HG03025 (cell line): ENCODE results near the gene IFNL1.
"Not testable (repeated sequence)": the region's sequence is repeated elsewhere in the genome, so short reads cannot be mapped to it uniquely, and the experiment has no call there.

Source experiments
- ATAC-seq: cut with Tn5 transposase; IDR thresholded peaks from one replicate; pipeline ENCODE4 v1.9.1; 2021; ENCODE audit warnings: mild to moderate bottlenecking, moderate library complexity; ENCODE audit not compliant: unreplicated experiment, low FRiP score

IFNL1 gene

DNA sequence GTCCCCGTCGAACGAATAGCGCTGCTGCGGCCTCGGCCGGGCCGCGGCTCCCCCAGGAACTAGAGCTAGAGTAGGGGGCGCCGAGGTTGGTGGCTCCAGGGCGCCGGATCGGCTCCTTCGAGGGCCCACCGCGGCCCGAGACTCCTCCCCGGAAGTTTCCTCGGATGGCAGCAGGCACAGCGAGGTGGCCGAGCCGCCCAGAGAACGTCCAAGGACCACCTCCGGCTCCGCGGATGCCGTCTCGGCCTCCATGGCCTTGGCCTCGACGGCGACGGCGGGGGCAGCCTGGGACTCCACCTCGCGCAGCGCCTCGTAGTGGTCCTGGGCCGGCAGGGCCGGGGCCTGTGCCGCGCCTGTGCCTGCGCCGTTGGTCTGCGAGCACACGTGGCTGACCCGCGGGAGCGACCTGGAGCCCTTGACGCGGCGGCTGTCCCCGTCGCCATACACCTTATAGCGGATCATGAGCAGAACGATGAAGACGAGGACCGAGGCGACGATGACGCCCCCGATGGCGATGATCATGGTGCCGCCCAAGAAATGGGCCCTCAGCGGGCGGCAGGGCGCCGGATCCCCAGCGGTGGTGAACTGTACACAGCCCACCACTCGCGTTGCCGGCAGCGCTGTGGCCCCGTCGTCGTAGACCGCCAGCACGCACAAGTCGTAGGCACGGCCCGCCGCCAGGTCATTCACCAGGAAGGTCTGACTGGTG is 11.8 kb downstream of the IFNL1 start:
- ATAC-seq: no peak

DNA sequence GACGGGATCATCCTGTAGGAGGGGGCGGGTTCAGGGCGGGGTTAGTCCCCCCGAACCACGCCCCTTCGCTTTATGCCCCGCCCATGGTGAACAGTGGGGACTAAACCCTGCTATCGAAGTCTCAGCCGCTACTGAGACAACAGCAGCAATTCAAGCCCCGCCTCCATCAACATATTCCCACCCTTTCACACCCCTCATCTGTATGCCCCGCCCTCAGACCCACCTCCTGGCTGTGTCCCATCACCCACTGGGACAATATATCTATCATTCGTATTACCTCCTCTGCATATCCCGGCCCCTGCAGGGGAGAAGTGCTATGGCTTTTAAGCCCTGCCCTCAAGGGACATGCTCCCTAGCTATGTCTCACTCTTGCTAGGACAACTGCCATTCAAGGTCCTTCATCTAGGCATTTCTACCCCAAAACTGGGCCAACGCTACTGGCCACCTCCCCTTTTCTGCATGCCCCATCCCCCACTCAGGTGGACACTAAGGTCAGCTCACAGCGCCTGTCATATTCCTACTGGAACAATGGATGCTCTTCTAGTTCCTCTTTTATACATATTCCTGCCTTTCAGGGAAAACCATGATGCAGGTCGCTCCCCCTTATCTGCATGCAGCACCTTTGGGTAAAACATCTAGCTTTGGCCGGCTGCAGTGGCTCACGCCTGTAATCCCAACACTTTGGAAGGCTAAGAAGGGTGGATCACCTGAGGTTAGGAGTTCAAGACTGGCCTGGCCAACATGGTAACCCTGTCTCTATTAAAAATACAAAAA is 12.5 kb downstream of the IFNL1 start:
- ATAC-seq: no peak

DNA sequence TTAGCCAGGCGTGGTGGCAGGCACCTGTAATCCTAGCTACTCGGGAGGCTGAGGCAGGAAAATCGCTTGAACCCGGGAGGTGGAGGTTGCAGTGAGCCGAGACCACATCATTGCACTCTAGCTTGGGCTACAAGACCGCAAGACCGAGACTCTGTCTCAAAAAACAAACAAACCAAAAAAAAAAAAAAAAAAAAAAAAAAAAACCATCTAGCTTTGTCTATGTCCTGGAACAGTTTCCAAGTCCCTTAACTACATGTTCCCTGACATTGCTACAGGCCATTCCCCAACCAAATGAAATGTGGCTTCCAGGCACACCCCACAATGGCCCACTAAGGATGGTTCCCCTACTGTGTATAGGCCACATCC is 13.1 kb downstream of the IFNL1 start:
- not testable (repeated sequence) for ATAC-seq

DNA sequence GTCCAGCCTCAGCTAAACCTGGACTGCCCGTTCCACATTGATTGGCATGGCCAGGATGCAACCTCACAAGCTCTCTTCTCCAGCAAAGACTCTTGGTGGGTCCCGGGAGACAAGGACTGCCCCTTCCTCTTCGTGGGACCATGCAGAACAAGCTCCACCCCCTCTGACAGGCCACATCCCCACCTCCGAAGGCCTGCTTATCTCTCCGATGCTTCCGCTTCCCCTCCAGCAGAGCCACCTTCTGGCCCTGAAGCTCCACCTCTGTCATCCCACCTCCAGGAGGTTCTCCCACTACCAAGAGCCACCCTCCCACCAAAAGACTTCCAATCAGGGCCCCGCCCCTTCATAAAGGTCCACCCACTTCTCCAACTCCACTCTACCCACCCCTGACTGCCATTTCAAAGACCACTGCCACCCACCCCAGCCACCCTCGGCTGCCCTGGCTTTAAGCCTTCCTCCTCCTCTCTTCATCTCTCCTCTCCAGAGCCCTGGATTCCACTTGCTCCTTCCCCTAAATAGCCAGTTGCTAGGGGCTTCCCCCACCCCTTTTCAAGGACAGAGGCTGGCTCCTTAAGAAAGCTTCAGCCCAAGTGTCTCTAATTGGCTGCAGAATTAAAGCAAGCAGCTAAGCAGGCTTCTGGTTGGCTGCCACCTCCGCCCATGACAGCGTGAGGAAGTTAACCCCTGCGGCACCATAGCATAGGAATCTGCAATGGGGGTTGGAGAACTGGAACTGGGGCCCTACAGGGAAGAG is 14.5 kb downstream of the IFNL1 start:
- ATAC-seq: no peak

DNA sequence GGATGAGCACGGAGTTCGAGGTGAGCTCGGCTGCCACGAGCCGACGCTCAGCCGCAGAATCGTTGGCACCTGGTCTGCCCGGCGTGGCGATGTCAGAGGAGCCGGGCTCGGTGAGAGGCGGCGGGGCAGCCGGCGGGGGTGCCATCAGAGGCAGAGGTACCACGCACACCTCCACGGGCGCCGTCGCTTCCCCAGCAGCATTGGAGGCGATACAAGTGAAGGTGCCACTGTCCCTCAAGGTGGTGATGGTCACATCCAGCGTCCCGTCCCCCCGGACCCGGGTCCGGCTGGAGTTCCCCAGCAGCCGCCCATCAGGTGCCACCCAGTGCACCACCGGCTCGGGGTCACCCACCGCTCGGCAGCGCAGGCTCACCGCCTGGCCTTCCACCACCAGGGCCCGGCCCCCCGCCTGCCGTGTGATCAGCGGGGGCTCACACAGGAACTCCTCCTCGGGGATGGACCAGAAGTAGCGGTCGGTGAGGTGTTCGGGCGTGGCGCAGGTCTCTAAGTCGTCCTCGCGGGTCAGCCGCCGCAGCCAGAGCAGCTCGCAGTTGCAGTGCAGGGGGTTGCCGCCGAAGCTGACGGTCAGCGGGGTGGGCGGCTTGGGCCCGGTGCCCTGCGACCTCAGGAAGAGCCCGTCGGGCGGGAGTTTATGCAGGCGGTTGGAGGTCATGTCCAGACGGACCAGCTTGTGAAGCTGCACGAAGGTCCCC is 18.0 kb downstream of the IFNL1 start:
- ATAC-seq: no peak

DNA sequence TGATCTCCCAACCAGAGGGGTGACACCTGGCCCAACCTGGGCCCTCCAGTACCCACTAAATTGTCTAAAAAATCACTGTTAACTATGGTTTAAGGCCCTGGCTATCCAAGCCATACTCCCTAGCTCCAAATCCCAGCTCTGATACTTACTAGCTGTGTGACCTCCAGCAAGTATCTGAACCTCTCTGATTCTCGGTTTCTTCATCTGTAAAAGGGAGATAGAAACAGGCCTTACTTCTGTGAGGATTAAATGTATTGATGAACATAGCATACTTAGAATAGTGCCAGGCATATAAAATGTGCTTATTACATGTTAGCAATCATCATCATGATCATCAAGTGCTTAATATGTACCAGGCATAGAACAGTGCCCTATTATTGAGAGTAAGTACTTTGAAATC is 19.7 kb downstream of the IFNL1 start:
- no peak for ATAC-seq

DNA sequence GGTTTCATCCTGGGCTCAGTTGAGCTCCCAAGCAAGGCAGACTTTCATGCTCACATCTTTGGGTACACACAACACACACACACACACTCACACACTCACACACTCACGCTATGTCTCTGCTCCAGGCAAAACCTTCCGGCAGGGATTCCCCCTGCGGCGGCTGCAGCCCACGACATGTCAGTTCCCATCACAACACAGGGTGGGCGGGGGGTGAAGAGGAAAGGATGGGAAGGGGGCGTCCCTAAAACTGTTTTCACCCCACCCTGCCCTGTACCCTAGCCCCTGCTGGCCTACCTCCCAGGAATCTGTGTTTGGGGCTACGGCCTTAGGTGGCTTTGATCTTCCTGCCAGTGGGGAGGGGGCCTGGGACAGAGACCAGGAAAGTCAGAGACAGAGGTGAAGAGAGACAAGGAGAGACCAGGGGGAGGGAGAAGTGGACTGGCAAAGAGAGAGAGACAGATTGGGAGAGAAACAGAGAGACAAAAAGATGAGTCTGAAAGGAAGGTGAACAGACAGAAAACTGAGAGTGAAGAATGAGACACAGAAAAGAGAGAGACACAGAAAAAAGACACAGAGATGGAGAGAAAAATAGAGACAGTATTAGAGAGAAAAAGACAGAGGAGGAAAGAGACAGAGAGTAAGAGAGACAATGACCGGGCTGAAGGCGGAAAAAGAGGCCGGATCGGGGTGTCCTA is 20.6 kb downstream of the IFNL1 start:
- ATAC-seq: no peak

DNA sequence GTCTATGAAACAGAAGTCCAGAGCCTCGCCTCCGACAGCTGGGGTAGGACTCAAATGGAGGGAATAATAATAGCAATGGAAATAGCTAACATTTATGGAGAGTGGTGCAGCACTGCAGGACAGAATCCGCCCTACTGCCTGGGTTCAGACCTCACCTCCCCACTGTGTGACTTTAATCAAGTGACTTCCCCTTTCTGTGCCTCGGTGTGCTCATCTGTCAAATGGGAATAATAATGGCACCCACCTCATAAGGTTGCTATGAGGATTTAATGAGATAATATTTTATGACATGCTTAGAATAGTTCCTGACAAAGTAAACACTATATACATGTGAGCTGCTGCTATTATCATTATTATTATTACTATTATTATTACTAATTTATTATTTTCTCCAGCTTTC is 21.3 kb downstream of the IFNL1 start:
- ATAC-seq: no peak

DNA sequence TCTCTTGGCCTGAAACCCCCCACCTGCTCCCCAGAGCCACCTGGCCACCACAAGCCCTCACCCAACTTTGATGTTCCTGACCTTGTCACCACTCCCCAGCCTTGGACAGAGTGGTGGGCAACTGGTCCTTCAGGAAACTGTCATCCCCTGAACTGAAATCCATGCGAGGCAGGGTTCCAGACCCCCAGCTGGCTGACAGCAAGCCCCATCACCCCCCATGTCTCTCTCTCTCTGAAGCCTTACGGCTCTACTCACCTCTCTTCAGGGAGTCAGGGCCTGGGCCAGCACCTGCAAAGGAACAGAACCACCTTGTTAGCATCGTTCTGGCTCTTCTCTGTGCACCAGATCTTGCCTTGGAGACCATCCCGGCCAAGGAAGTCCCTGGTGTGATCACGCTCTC is 21.9 kb downstream of the IFNL1 start:
- ATAC-seq: no peak

DNA sequence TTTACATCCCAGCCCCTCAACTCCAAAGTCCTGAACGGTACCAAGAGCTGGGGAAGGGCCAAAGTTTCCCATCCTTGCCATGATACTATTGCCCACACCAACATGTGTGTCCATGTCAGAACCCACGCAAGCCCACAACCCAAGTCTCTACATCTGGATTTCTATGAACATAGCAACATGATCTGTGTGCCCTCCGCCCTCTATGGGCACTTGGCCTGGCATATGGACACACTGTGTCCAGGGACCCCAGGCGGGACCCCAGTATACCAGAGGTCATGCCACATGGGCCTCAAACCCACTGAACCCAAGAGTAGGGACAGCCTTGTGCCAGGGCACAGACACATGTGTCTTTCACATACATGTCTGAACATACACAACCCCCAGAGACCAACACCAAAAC is 22.5 kb downstream of the IFNL1 start:
- no peak for ATAC-seq

DNA sequence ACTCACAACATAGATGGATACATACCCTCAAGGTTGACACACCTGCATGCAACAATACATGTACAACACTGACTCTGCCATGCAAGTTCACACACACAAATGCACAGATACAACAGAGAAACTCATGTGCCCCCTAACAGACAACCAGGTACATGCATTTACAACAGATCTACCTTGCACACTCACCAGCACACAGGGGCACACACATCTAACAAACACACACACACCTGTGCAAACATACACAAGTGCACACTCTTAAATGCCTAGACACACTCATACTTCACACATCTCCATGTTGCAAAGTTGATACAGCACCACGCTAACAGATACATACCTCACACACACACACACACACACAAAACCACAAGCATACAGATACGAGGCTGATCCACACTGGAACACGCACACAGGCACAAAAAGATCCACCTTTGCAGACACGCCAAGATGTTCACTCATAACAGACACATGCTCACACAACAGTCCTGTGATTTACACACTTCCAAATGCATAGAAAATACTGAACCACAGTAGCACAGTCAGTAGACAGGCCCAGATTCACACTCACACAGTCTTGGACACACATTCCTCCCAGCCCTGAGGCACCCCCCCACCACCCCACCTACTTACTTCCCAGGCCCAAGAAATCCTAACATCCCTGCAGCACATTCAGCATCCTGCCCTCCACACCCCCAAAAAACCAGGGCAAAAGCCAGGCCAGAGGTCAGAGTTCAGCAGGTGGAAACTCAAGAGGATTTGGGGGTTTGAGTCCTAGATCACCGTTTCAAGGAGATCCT is 23.1 kb downstream of the IFNL1 start:
- no peak for ATAC-seq

DNA sequence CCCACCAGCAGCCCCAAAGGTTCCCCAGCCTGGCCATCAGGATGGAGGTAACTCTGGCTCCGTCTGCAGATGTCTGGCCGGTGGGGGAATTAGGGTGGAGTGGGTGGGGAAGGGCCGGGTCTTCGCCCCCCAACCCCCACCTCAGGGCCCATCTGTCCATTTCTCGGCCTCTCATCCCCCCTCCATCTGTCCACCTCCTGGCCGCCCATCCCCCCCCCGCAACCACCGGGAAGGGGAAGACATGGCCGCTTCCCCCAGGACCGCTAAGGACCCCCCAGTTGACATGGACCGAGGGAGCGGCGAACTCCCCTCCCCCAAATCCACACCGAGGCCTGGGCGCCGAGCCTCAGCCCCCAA is 23.7 kb downstream of the IFNL1 start:
- no peak for ATAC-seq

DNA sequence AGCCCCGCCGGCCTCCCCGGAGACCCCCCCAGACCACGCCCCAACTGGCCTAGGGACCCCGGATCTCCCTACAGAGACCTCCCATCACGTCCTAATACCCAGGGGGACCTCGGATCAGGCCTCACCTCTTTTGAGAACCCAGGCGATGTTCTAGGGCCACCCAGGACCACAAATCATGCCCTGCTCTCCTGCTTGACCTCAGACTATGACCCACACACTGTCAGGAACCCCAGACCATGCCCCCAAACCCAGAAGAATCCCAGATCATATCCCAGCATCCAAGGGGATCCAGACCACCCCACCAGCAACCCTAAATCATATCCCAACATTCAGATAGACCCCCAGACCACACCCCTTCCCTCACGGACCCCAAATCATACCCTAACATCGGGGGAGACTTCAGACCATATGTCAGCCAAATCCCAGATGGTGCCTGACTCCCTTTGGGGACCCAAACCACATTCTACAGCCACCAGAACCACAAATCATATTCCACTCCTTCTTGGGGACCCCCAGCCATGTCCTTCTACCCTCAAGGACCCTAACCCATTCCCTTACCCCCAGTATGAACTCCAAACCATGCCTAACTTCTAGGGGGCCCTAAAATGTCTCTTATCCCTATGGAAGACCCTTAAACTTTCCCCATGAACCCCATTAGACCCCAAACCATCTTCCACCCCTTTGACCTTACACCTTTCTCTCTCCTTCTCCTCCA is 25.1 kb downstream of the IFNL1 start:
- ATAC-seq: no peak

DNA sequence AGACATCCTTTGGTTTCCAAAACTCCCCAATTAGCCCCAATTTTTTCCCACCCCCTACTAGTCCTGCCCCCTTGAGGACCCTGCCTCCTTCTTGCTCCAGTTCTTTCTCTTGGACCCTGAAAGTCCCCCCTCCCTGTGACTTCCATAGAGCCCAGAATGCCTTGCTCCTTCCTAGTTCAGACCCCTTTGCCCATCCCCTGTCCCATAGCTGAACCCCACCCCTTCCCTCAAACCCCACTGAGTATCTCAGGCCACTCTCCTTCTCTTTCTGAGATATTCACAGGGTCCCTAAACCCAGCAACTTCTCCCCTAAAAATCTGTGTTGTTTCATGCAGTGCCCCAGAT is 25.6 kb downstream of the IFNL1 start:
- ATAC-seq: no peak

DNA sequence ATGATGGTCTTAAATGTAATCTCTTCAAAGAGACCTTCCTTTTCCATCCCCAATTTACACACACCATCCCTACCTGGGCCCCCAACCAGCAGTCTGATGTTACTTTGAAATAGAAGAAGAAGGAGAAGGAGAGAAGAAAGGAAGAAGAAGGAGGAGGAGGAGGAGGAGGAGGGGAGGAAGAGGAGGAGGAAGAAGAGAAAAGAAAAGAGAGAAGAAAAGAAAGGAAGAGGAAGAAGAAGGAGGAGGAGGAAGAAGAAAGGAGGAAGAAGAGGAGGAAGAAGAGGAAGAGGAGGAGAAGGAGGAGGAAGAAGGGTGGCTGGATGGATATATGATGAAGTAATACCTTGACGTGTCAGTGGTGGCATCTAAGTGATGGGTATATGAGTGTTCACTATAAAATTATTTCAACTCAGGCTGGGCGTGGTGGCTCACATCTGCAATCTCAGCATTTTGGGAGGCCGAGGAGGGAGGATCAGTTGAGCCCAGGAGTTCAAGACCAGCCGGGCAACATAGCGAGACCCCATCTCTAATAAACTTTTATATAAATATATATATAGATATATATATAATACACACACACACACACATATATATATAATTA is 28.1 kb downstream of the IFNL1 start:
- ATAC-seq: no peak

DNA sequence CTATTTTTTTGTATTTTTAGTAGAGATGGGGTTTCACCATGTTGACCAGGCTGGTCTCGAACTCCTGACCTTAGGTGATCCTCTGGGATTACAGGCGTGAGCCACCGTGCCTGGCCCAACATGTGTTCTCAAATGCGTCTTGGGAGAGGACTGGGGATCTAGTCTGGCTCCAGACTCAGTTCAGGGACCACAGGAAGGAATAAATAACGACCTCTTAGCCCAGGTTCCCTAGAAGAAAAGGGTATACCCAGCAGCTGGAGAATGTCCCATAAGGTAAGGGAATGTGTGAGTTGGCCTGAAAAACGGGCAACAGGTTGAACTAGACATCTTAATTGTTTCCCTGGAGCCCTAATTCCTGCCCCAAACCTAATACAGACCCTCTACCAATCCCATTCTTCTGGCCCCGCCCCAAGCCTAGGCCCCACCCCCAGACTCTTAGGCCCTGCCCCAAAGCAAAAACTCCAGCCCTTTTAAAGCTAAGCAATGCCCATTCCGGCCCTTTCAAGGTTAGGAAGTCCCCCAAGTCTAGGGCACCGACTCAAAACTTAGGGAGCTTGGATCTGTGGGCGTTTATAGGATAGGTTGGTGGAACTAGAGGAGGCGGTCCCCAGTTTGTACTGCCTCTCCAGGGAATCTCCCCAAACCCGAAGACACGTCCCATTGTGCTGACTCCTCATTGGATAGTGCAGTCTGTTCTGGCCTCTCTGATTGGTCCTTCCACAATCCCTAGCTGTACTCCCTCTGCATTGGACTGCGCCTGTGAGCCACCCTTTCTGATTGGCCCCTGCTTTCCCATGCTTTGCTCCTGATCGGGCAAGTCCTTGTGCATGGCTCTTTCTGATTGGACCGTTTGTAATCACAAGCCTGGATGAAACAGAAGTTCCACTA is 29.8 kb downstream of the IFNL1 start:
- no peak for ATAC-seq

DNA sequence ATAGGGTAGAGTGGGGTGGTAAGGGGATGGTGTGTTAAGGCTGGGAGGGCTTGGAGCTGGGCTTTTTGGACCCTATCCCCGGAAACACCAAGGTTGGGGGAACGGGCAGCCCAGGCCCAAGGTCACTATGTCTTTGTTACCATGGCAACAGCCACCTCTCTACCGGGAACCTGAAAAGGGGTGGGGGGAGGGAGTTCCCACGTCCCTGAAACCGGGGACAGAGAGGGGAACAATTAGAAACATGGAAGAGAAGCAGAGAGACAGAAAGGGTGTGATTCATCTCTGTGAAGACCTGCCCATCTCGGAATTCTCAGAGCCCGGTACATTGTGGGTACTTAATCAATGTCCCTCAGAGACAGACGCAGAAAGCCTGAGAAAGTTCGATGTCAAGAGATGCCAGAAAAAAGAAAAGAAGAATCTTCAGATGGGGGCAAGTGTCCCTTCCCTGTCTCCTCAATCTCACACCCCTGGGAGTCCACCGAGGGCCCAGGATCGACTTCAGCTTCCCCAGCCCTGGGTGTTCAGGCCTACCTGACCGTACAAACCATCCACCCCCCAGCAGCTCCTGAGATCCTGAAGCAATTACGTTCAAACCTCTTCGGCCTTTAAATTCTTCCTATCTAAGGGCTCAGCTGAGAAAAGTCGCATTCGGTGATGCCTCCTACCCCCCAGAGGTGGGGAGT is 31.3 kb downstream of the IFNL1 start:
- no peak for ATAC-seq
